H1 (cell line): Measurements from ENCODE around the gene LRRC26. TPM values are rescaled to one million over a fixed set of nuclear protein-coding genes. Genes with fewer than 3 reads are reported as not detected.

ENCODE experiments used
- CBX8 ChIP-seq: fragments of 300-800, 300-1000 bp; sonication (generic); IDR thresholded peaks from 2 replicates; pipeline ENCODE4 v1.7.1; 2016; ENCODE audit warnings: low read depth, low read length, borderline replicate concordance
- CEBPB ChIP-seq: IDR thresholded peaks from 2 replicates; pipeline ENCODE4 v1.6.1; 2012; ENCODE audit warnings: low read depth, low read length
- EZH2 ChIP-seq: fragments of 200-600 bp; sonication (generic); IDR thresholded peaks from 2 replicates; pipeline ENCODE4 v1.7.1; 2012; ENCODE audit warnings: low read depth, mild to moderate bottlenecking, moderate library complexity, low read length, inconsistent platforms; ENCODE audit not compliant: severe bottlenecking
- GABPA ChIP-seq: IDR thresholded peaks from 2 replicates; pipeline ENCODE4 v1.6.1; 2011; ENCODE audit warnings: mild to moderate bottlenecking, low read length, moderate library complexity, borderline replicate concordance; ENCODE audit not compliant: insufficient read depth
- GTF2F1 ChIP-seq: IDR thresholded peaks from 2 replicates; pipeline ENCODE4 v1.6.1; 2012; ENCODE audit warnings: low read depth, low read length, improper control_type of control experiment, borderline replicate concordance
- JUND ChIP-seq: IDR thresholded peaks from 2 replicates; pipeline ENCODE4 v1.6.1; 2011; ENCODE audit warnings: mild to moderate bottlenecking, improper control_type of control experiment, low read length
- KDM1A ChIP-seq: fragments of 200-600, 300-600 bp; sonication (generic); IDR thresholded peaks from 2 replicates; pipeline ENCODE4 v1.7.1; 2016; ENCODE audit warnings: mild to moderate bottlenecking, low read length, borderline replicate concordance
- KDM4A ChIP-seq: IDR thresholded peaks from one replicate; pipeline ENCODE4 v1.7.1; 2012; ENCODE audit warnings: low read depth, mild to moderate bottlenecking, moderate library complexity, low read length, inconsistent platforms; ENCODE audit not compliant: severe bottlenecking
- KDM5A ChIP-seq: fragments of 200-600 bp; IDR thresholded peaks from 2 replicates; pipeline ENCODE4 v1.7.1; 2012; ENCODE audit warnings: mild to moderate bottlenecking, low read length, inconsistent platforms, mixed read lengths
- MAFK ChIP-seq: IDR thresholded peaks from 2 replicates; pipeline ENCODE4 v1.6.1; 2012; ENCODE audit warnings: low read depth, mild to moderate bottlenecking, improper control_type of control experiment, low read length
- NANOG ChIP-seq: IDR thresholded peaks from 2 replicates; pipeline ENCODE4 v1.6.1; 2011; ENCODE audit warnings: low read length, low read depth, mild to moderate bottlenecking, inconsistent platforms; ENCODE audit not compliant: insufficient read depth, poor library complexity, severe bottlenecking
- NRF1 ChIP-seq: IDR thresholded peaks from 2 replicates; pipeline ENCODE4 v1.6.1; 2011; ENCODE audit warnings: mild to moderate bottlenecking, low read depth, low read length, improper control_type of control experiment
- PHF8 ChIP-seq: fragments of 200-600 bp; sonication (generic); conservative IDR thresholded peaks from 2 replicates; pipeline ENCODE4 v1.7.1; 2012; ENCODE audit warnings: low read depth, mild to moderate bottlenecking, inconsistent platforms, low read length, moderate library complexity
- POLR2AphosphoS5 ChIP-seq: IDR thresholded peaks from 2 replicates; pipeline ENCODE4 v1.6.1; 2011; ENCODE audit warnings: low read depth, low read length
- RBBP5 ChIP-seq: IDR thresholded peaks from 2 replicates; pipeline ENCODE4 v1.7.1; 2012; ENCODE audit warnings: low read depth, mild to moderate bottlenecking, inconsistent platforms, low read length, moderate library complexity, borderline replicate concordance
- SAP30 ChIP-seq: fragments of 300-600 bp; sonication (generic); IDR thresholded peaks from 2 replicates; pipeline ENCODE4 v1.7.1; 2012; ENCODE audit warnings: low read length, moderate library complexity, mild to moderate bottlenecking, inconsistent platforms; ENCODE audit not compliant: insufficient read depth, insufficient replicate concordance
- SIRT6 ChIP-seq: IDR thresholded peaks from one replicate; pipeline ENCODE4 v1.7.1; 2012; ENCODE audit warnings: low read length, inconsistent platforms
- SP2 ChIP-seq: IDR thresholded peaks from 2 replicates; pipeline ENCODE4 v1.6.1; 2012; ENCODE audit warnings: mild to moderate bottlenecking, low read length, inconsistent platforms
- SRF ChIP-seq: IDR thresholded peaks from 2 replicates; pipeline ENCODE4 v1.6.1; 2011; ENCODE audit warnings: mild to moderate bottlenecking, low read depth, low read length, moderate library complexity
- TAF1 ChIP-seq: IDR thresholded peaks from 2 replicates; pipeline ENCODE4 v1.6.1; 2011; ENCODE audit warnings: mild to moderate bottlenecking, low read depth, low read length
- TBP ChIP-seq: IDR thresholded peaks from 2 replicates; pipeline ENCODE4 v1.6.1; 2011; ENCODE audit warnings: low read depth, low read length, improper control_type of control experiment
- TEAD4 ChIP-seq: IDR thresholded peaks from 2 replicates; pipeline ENCODE4 v1.6.1; 2012; ENCODE audit warnings: low read depth, low read length, inconsistent platforms, mixed read lengths
- polyA plus RNA-seq, 7 experiments: library from polyadenylated mRNA; depleted of rRNA in 3 of 7; stranded (reverse) in 5 of 7; unstranded in 2 of 7; fragments of >200 nt in 5 of 7; fragments of 200-250 nt in 2 of 7; gene quantifications; 1 replicate in 5 of 7; 2 replicates in 1 of 7; 4 replicates in 1 of 7; pipeline versions ENCODE4 v1.2.1 to v1.2.3, GENCODE V29; 2011 to 2013; ENCODE audit warnings: missing spikeins in 2 of 7, mixed read lengths in 2 of 7
- total RNA-seq: library from RNA; stranded (reverse); fragmentation: NEBNext Ultra II Directional; extraction: Animal tissue kit (Norgen Biotek cat#: 25700); gene quantifications from 2 replicates; pipeline ENCODE4 v1.2.1, GENCODE V29; 2021

Gene LRRC26
- total and polyA plus RNA-seq, 2 of the 8 experiments (the other 6 are each of a cell fraction or from before 2014, with no cell fraction given) = 0.34 to 0.85 TPM

- no peak for TF ChIP-seq NANOG
- peak; percentile 93 for TF ChIP-seq PHF8
- peak; percentile 91 for TF ChIP-seq POLR2AphosphoS5
- no peak for TF ChIP-seq SIRT6
- TF ChIP-seq KDM1A = no peak
- TF ChIP-seq TAF1 = peak; percentile 94
- TF ChIP-seq KDM4A = peak; percentile 98
- 0 out of 2 replicates have a peak, but pooled peaks have one; percentile 46 for TF ChIP-seq GTF2F1
- TF ChIP-seq GABPA = peak; percentile 96
- no peak for TF ChIP-seq CEBPB
- TF ChIP-seq KDM5A = peak; percentile 97
- TF ChIP-seq SP2 = no peak
- peak; percentile 28; the same call in 1 of the 2 replicates for TF ChIP-seq JUND
- peak; percentile 90 for TF ChIP-seq TBP
- TF ChIP-seq RBBP5 = peak; percentile 80; the same call in 1 of the 2 replicates
- no peak for TF ChIP-seq TEAD4
- no peak for TF ChIP-seq MAFK
- TF ChIP-seq SRF = peak; percentile 73
- TF ChIP-seq EZH2 = no peak
- TF ChIP-seq NRF1 = no peak
- TF ChIP-seq CBX8 = no peak
- TF ChIP-seq SAP30 = no peak
- TF ChIP-seq, all 59 proteins: peak for 22
These were observed 35.5 kb upstream of the LRRC26 start, which contains the start of the genes NDOR1 and TMEM203 (continued) for GRCh38 chr9:137205126-137206069.
